HG02763 (cell line): ENCODE measurements around the gene DYNC2H1.
"Not testable (repeated sequence)": the region's sequence is repeated elsewhere in the genome, so short reads cannot be mapped to it uniquely, and the experiment has no call there.

Experiments used
- ATAC-seq: cut with Tn5 transposase; IDR thresholded peaks from one replicate; pipeline ENCODE4 v1.9.1; 2021; ENCODE audit warnings: mild to moderate bottlenecking, moderate library complexity; ENCODE audit not compliant: unreplicated experiment

The DYNC2H1 gene

GRCh38 chr11:103358251-103358650 lies 249.0 kb downstream of the DYNC2H1 start:
- ATAC-seq, result no peak

- no peak for ATAC-seq
Measured at GRCh38 chr11:103359216-103359615, 250.0 kb downstream of the DYNC2H1 start.

- no peak for ATAC-seq
Measured at GRCh38 chr11:103364687-103365086, 255.5 kb downstream of the DYNC2H1 start.

GRCh38 chr11:103367650-103368049 lies 258.4 kb downstream of the DYNC2H1 start:
- ATAC-seq, result no peak

- ATAC-seq, result no peak
Measured at GRCh38 chr11:103368145-103368544, 258.9 kb downstream of the DYNC2H1 start.

GRCh38 chr11:103370076-103370475 lies 260.9 kb downstream of the DYNC2H1 start:
- ATAC-seq, result no peak

- ATAC-seq, result no peak
Measured at GRCh38 chr11:103372906-103373305, 263.7 kb downstream of the DYNC2H1 start.

- not testable (repeated sequence) for ATAC-seq
Measured at GRCh38 chr11:103374227-103374626, 265.0 kb downstream of the DYNC2H1 start.

- no peak for ATAC-seq
Measured at GRCh38 chr11:103378931-103379330, 269.7 kb downstream of the DYNC2H1 start.

- no peak for ATAC-seq
Measured at GRCh38 chr11:103380031-103380430, 270.8 kb downstream of the DYNC2H1 start.

- ATAC-seq, result no peak
Measured at GRCh38 chr11:103384652-103385051, 275.4 kb downstream of the DYNC2H1 start.

- no peak for ATAC-seq
Measured at GRCh38 chr11:103395612-103396011, 286.4 kb downstream of the DYNC2H1 start.

- ATAC-seq, result no peak
Measured at GRCh38 chr11:103396237-103396636, 287.0 kb downstream of the DYNC2H1 start.

- ATAC-seq, result no peak
Measured at GRCh38 chr11:103397369-103397768, 288.1 kb downstream of the DYNC2H1 start.

- no peak for ATAC-seq
Measured at GRCh38 chr11:103398829-103399228, 289.6 kb downstream of the DYNC2H1 start.

GRCh38 chr11:103406357-103406756 lies 297.1 kb downstream of the DYNC2H1 start:
- no peak for ATAC-seq

- ATAC-seq, result no peak
Measured at GRCh38 chr11:103407641-103408040, 298.4 kb downstream of the DYNC2H1 start.

GRCh38 chr11:103413266-103413888 lies 304.2 kb downstream of the DYNC2H1 start:
- no peak for ATAC-seq

GRCh38 chr11:103418014-103418413 lies 308.8 kb downstream of the DYNC2H1 start:
- no peak for ATAC-seq

GRCh38 chr11:103420593-103420992 lies 311.4 kb downstream of the DYNC2H1 start:
- no peak for ATAC-seq

GRCh38 chr11:103433386-103434072 lies 324.3 kb downstream of the DYNC2H1 start:
- ATAC-seq, result no peak

GRCh38 chr11:103434073-103434411 lies 324.8 kb downstream of the DYNC2H1 start:
- ATAC-seq, result no peak
